GM12872 (cell line): ENCODE results near the gene SH3GL1.

ENCODE experiments used
- CTCF ChIP-seq: IDR thresholded peaks from 3 replicates; pipeline ENCODE4 v1.5.1; 2011; ENCODE audit warnings: low read depth, mild to moderate bottlenecking, low read length, moderate library complexity; ENCODE audit not compliant: insufficient read depth

Gene SH3GL1

DNA sequence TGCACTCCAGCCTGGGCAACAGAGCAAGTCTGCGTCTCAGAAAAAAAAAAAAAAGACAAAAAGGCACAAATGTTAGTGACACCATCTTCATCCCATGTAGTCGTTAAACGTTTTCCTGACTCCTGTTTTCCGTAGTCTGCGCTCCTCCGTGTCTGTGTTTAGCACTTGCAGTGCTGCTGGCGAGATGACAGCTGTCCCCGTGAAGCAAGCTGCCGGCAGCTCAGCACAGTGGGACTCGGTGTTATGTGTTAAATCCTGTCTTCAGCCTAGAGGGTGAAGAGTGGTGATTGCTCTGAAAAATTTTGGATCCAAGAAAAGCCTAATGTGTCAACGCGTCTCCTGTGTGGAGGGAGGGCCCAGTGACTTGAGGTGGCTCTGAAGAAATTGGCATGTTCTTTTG is 38.9 kb upstream of the SH3GL1 start:
- no peak for TF ChIP-seq CTCF

GRCh38 chr19:4437103-4437502 is 36.8 kb upstream of the SH3GL1 start:
- TF ChIP-seq CTCF = no peak

DNA sequence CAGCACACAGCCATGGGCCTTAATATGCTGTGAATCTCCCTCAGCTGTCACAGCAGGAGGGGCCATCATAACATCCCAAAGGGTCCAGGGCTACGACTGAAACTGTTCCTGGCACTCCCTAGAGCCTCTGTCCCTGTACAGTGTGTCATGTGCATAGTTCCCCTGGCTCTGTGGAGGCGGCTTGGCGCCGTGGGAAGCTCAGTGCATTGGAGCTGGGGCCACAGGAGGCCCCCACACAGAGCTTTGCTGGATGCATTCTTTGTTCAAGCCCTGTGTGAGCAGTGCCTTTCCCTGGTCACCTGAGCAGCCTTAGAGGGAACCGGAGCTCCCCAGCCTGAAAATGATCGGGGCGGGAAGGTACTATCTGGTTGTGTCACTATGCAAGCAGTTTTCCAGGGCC is 35.9 kb upstream of the SH3GL1 start:
- TF ChIP-seq CTCF = no peak

GRCh38 chr19:4434391-4434790 is 34.0 kb upstream of the SH3GL1 start:
- no peak for TF ChIP-seq CTCF

DNA sequence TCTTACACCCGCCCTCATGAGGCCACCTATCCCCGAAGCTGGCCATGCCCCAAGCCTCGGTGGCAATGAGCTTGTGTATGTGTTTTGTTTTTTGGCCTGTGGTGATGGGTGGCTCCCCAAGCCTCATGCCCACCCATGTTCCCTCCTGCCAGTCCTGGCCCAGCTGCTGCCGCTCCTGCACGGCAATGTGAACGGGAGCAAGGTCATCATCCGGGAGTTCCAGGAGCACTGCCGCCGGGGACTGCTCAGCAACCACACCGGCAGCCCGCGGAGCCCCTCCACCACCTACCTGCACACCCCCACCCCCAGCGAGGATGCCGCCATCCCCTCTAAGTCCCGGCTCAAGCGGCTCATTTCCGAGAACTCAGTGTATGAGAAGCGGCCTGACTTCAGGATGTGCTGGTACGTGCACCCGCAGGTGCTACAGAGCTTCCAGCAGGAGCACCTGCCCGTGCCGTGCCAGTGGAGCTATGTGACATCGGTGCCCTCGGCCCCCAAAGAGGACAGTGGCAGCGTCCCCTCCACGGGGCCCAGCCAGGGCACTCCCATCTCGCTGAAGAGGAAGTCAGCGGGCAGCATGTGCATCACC is 32.7 kb upstream of the SH3GL1 start:
- TF ChIP-seq CTCF = no peak

DNA sequence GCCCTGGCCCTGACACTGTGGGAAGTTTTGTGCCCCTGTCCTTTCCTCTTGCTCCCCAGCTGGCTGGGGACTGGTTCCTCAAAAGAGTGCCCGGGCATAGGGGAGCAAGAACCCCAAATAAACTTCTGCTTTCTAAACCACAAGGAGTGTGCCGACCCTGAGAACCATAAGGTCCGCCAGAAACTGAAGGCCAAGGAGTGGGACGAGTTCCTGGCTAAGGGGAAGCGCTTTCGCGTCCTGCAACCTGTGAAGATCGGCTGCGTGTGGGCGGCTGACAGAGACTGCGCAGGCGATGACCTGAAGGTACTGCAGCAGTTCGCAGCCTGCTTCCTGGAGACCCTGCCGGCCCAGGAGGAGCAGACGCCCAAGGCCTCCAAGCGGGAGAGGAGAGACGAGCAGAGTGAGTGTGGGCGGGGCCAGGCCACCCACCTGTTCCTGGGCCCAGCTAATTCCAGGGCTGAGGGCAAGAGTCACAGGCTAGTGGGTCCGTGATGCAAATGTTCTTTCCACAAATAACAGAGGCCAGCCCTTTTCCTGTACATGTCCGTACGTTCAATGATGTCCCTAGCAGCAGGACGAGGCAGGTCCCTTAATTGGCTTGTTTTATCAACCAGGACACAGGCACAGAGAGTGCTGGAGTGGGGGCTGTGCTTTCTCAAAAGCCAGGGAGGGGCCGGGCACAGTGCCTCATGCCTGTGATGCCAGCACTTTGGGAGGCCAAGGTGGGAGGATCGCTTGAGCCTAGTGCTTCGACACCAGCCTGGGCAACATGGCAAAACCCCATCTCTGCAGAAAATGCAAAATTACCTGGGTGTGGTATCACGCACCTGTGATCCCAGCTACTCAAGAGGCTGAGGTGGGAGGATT is 31.7 kb upstream of the SH3GL1 start:
- TF ChIP-seq CTCF = no peak

DNA sequence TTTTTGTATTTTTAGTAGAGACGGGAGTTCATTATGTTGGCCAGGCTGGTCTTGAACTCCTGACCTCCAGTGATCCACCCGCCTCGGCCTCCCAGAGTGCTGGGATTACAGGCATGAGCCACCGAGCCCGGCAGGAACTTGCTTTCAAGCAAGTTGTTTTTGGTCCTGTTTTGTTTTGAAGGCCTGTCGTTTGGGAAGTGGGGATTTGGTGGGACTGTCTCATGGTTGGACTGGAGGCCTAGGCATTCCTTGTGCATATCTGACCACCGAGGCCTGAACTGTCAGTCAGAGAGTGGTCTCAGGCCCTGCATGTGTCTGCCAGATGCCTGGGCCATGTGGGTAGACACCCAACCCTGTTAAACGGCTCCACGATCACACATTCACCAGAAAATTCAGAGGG is 30.9 kb upstream of the SH3GL1 start:
- TF ChIP-seq CTCF = no peak
